Measurements from ENCODE around the gene HLA-A.

The HLA-A gene

GRCh38 chr6:29989211-29989610, 46.9 kb downstream of the HLA-A start:
- no peak for DNase-seq (ENCODE audit: low spot score)

- DNase-seq (ENCODE audit: low spot score), result no peak
Observed at GRCh38 chr6:29990931-29991330, 48.6 kb downstream of the HLA-A start.

DNA sequence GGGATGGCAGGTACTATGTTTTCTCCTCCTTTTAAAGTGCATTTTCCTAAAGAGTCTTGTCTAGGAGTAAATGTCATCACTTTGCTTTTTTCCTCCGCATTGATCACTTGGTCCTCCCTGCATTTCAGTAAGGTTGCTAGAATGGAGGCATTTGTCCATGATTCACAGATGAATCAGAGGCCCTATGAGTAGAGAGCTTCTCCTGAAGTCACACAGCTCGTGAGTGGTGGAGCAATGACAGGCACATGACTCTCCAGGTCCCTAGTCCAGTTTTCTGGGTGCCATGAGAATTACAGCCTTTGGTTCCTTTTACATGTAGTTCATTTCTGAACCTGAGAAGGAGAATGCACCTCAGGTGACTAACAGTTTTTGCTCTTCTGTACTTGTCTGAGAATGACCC, 50.5 kb downstream of the HLA-A start:
- no peak for DNase-seq (ENCODE audit: low spot score)

DNA sequence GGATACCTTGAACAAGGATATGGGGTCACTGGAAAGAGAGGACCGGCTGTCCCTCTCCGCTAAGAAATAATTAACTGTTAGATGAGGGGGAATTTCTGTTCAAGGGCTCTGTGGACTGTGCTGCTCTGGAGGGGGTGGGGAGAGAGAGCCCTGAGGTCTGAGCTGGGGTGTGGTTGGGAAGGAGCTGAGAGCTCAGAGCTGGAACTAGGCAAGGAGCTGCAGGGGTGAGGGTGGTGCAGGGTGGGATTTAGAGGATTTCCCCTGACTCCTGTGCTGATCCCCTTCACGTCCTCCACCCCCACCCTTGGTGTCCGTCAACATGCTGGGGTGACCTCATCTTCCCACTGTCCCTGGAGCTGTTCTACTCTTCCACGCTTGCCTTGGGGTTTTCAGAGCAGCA, 52.5 kb downstream of the HLA-A start:
- DNase-seq (ENCODE audit: low spot score), result no peak

DNA sequence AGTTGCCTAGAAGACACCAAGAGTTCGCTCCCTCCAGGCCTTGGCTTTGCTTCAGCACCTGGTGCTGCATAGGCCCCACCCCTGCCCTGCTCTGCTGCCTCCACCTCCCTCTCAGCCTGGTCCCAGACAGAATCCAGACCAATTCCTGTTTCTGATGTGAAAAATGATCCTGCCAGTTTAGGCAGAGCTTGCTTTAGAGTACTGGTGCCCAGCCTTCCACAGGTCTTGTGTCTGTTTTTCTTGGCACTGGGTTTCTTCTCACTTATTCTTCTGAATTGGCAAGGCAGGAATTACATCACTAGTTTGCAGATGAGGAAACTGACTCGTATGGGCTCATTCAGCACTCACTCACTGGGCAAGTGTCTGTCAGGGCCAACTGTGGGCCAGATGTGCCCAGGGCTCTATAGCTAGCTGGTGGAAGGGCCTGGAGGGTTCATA, 53.0 kb downstream of the HLA-A start:
- DNase-seq (ENCODE audit: low spot score), result no peak

Data from left forelimb (tissue), 1 donor.